Measurements from ENCODE around the gene UNC50.

- TF ChIP-seq EZH2 (IDR thresholded peaks at IDR 0.05; ENCODE audit: borderline replicate concordance, insufficient read depth, low read depth, low read length, poor library complexity, severe bottlenecking) (no peak), CTCF (IDR thresholded peaks at IDR 0.05) (no peak)
Observed at GRCh38 chr2:98592565-98592964, 15.8 kb upstream of the UNC50 start.

Measured in B cell (primary cell).